CD4-positive, alpha-beta T cell treated with Interleukin-21 for 1 hour (primary cell): Measurements from ENCODE around the gene SLC24A3.

Source experiments
- DNase-seq: peaks from one replicate; pipeline ENCODE4 v3.0.0-alpha.2; 2020

The SLC24A3 gene

DNA sequence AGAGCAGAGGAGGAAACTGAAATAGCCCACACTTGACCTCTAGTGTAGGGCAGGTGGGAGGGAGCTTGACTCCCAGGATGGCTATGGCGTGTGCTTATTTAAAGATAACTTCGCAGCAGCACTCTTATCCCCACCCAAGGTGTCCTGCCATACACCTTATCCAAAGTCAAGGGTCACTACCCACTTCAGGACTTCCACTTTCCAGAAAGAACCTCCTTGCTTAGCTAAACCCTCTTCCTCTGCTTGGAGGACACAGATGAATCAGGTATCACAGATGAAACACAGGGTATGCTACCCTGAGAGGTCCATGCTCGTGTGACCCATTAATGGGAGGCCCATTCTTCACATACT is 547.9 kb downstream of the SLC24A3 start:
- DNase-seq: no peak

DNA sequence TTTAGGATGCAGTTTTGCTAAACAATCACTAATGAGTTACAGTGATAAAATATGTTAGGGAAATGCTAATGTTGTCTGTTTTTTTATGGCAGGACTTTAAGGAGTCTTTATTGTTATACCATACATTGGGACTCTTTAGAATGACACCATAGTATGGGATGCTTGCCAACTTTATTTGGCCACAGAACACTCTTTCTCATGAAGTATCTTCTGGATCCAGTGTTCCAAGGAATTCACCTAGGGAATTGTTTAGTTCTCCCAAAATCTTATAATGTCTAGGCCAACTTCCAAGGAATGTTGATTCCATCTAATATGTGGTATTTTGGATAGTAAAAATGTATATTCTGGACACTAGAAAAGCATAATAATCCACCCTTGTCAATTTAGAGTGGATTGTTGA is 548.9 kb downstream of the SLC24A3 start:
- DNase-seq: no peak

DNA sequence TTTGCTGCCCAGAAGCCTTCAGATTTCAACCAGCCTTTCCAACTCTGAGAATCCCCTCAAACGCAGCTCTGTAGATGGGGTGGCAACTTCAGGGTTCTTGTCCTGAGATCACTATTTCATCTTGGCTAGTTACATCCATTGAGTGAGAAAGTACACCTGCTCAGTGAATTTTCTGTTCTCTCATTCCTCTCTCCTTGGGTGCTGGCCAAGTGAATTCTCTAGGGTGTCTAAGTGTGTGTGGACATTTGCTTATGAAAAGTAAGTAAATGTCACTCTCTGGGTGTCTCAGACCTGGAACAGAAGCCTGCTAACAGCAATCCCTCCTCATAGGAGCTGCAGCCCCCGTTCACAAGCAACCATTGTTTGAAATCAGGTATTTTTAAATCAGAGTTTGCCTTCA is 549.4 kb downstream of the SLC24A3 start:
- no peak for DNase-seq

DNA sequence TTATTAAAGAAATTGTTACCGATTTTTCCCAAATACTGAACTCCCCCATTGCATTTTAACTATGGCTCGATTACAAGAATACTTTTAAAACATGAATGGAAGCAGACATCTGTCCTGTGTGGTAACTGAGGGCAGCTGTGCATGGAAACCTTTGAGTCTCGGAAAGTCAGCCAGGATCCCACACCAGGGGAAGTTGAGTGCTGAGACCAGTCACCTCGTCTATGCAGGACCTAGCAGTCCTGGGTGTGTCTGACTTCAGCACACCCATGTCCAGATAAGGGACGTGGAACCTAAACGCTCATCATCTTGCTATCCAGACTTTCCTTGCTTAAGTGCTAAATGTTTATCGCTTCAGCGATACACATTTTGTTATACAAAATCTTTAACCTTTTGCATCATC is 551.8 kb downstream of the SLC24A3 start:
- DNase-seq: no peak

- no peak for DNase-seq
These were observed 552.8 kb downstream of the SLC24A3 start for GRCh38 chr20:19765266-19765665.

DNA sequence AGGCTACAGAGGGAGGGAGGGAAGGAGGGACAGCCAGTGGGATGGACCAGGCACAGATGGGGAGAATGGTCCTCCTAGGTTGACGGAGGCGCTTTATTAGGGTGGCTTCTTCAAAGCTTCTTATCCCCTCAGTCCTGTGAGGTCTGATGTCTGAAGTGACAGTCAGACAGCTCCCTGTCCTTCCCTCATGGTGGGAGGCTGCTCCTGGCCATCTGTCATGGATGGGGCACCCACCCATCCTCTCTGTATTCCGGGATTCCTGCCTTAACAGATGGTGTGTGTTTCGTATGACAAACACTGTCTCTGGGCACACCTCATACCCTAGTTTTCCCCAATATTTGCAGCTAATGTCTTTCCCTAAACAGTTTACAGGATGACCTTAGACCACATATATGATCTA is 553.5 kb downstream of the SLC24A3 start:
- DNase-seq: no peak

DNA sequence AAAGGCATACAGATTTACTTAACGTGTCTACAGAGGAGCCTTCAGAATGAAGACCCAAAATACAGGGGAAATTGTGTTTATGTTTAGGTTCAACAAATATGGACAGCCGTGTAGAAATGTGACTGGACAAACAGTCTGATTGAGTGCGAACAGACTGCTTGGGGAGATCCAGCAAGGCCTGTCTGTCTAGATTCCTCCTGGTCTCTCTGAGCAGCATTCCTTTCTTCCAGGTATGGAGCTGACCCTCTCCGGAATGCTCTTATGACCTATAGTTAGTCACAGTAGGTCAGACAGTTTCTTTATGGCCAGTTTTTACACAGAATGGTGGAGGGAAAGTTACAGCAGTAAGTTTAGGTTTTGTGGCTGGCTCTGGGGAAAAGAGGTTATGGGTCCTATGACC is 554.6 kb downstream of the SLC24A3 start:
- no peak for DNase-seq

GRCh38 chr20:19768325-19768842 is 555.9 kb downstream of the SLC24A3 start:
- DNase-seq: no peak

- DNase-seq: no peak
These were observed 557.1 kb downstream of the SLC24A3 start for GRCh38 chr20:19769507-19769906.

- no peak for DNase-seq
These were observed 557.9 kb downstream of the SLC24A3 start for GRCh38 chr20:19770375-19770774.

DNA sequence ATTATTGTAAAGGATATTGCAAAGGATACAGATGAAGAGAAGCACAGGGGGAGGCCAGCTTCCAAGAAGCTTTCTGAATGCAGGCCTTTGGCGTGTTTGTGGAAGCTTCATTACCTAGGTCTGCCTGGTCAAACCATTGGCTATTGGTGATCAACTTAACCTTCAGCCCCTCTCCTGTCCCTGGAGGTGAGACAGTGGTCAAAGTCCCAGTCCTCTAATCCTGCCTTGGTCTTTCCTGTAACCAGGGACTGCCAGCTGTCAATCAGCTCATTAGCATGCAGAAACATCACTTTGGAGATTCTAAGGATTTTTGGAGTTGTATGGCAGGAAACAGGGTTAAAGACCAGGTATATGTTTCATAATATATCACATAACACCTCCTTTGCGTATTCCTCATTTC is 558.6 kb downstream of the SLC24A3 start:
- no peak for DNase-seq
